ENCODE measurements around the gene NHSL2.

DNA sequence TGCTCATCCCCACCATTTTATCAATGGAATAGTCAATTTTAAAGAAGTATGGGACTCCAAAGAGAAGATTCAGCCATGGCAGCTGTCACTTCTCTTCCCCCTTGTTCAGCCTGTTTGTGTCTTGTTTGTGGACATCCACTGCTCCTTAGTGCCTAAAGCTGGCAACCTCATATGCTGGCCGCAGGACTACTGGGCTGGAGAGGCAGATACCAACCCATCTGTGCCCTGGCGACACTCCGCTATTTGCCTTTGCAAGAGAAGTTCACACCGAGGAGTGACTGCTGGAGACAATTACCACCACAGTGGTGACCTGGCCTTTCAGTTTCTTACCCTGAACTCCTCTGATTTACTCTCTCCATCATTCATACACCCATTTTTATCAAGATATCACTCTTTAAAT lies 64.3 kb downstream of the NHSL2 start:
- TF ChIP-seq, protein P1, sequence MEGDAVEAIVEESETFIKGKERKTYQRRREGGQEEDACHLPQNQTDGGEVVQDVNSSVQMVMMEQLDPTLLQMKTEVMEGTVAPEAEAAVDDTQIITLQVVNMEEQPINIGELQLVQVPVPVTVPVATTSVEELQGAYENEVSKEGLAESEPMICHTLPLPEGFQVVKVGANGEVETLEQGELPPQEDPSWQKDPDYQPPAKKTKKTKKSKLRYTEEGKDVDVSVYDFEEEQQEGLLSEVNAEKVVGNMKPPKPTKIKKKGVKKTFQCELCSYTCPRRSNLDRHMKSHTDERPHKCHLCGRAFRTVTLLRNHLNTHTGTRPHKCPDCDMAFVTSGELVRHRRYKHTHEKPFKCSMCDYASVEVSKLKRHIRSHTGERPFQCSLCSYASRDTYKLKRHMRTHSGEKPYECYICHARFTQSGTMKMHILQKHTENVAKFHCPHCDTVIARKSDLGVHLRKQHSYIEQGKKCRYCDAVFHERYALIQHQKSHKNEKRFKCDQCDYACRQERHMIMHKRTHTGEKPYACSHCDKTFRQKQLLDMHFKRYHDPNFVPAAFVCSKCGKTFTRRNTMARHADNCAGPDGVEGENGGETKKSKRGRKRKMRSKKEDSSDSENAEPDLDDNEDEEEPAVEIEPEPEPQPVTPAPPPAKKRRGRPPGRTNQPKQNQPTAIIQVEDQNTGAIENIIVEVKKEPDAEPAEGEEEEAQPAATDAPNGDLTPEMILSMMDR (IDR thresholded peaks at IDR 0.05), result no peak
- no peak for TF ChIP-seq POLR2A (IDR thresholded peaks at IDR 0.05)

Data from body of pancreas (tissue), 4 donors.